ENCODE results near the gene RAPSN.
"Not testable (repeated sequence)": the region's sequence is repeated elsewhere in the genome, so short reads cannot be mapped to it uniquely, and the experiment has no call there.

RAPSN gene

DNA sequence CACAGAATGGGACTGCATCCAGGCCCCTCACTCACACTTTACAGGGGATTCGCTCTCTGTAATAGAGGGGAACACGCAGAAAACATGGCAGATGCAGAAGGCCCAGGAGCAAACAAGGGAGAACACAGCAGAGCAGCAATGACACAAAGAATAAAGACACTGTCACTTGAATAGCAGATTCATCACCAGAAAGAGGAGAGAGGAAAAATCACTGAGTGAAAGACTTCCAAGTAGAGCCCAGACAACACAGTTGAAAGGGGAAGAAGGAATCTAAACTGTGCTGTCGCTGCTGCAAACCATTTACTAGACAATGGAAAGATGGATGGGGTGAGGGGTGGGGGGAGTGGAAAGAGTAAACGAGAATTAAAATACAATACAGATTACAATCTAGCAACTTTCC, 28.8 kb upstream of the RAPSN start:
- H3K36me3 Mint-ChIP-seq = peaks cover 66% of the 10 kb centered on the region
- no peak overlapping the region for H3K27ac Mint-ChIP-seq

DNA sequence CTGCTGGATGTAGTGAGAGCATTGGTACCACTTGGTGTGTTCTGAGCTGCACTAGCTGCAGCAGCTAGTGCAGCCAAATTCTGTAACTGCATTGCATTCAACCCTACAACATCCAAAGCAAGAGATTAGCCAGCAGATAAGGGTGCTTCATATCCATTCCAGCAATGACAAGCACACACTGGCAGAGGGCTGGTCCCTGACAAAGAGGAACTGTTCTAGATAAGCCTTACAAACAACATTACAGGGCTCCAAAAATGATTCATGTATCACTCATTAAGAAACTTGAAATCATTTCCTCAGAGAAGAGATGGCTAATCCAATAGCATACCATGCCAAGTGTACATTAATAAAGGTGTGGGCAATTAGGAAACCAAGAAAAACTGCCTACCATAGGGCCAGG, 28.4 kb upstream of the RAPSN start:
- no peaks in the 10 kb centered on the region for H3K4me1 Mint-ChIP-seq
- H3K9me3 Mint-ChIP-seq = no peaks in the 10 kb centered on the region
- H3K36me3 Mint-ChIP-seq = peaks cover 65% of the 10 kb centered on the region
- no peak overlapping the region for H3K27ac Mint-ChIP-seq
- no peak for DNase-seq
- CTCF ChIA-PET = no interaction called here
- H3K27me3 Mint-ChIP-seq = no peaks in the 10 kb centered on the region
- H3K4me3 Mint-ChIP-seq = no peak overlapping the region

More for the DNA sequence above, 28.8 kb upstream of the RAPSN start:
- no peak for DNase-seq
- CTCF ChIA-PET = no interaction called here
- Mint-ChIP-seq H3K4me3 (no peak overlapping the region), H3K4me1 (no peaks in the 10 kb centered on the region), H3K9me3 (no peaks in the 10 kb centered on the region), H3K27me3 (no peaks in the 10 kb centered on the region)

- Mint-ChIP-seq H3K27ac (no peak overlapping the region), H3K36me3 (peaks cover 54% of the 10 kb centered on the region), H3K9me3 (no peaks in the 10 kb centered on the region), H3K27me3 (no peaks in the 10 kb centered on the region), H3K4me3 (no peak overlapping the region), H3K4me1 (no peaks in the 10 kb centered on the region)
- DNase-seq = no peak
- CTCF ChIA-PET = no interaction called here
Measured at GRCh38 chr11:47470671-47471070, 21.7 kb upstream of the RAPSN start.

GRCh38 chr11:47469361-47470179, 20.6 kb upstream of the RAPSN start:
- Mint-ChIP-seq H3K4me1 (no peaks in the 10 kb centered on the region), H3K36me3 (peaks cover 57% of the 10 kb centered on the region), H3K27ac (no peak overlapping the region), H3K27me3 (no peaks in the 10 kb centered on the region), H3K4me3 (no peak overlapping the region), H3K9me3 (no peaks in the 10 kb centered on the region)
- no peak for DNase-seq
- CTCF ChIA-PET = no interaction called here

DNA sequence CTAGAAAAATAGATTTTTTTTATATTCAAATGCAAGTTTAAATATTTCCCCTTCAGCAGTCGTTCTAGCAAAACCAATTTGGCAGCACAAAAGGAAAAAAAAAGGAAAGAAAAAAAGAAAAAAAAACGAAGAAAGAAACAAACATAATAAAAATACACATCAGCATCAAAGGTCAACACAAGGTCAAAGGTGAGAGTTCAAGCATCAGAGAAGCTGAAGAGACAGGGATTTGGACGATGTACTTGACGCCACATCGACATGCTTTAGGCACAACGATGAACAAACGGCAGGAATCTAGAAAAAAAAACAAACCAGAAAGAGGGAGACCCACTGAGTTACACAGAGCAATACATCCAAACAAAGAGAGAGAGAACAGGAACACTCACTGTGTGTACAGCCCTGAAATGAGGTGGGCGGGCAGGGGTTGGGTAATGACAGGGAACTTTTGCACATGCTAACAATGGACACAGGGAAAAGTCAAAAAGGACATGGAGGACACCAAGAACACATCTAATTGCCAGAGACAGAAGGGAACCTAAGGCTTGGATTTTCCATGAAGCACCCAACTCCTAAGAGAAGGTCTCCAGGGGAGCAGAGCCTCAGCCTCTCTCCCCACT, 19.8 kb upstream of the RAPSN start:
- CTCF ChIA-PET = no interaction called here
- Mint-ChIP-seq H3K27ac (no peak overlapping the region), H3K27me3 (no peaks in the 10 kb centered on the region), H3K9me3 (no peaks in the 10 kb centered on the region), H3K4me3 (no peak overlapping the region), H3K36me3 (peaks cover 50% of the 10 kb centered on the region), H3K4me1 (no peaks in the 10 kb centered on the region)
- DNase-seq = no peak

- no peak overlapping the region for H3K4me3 Mint-ChIP-seq
- CTCF ChIA-PET = interaction anchor here (1.5 kb wide), 1 partner anchor 13 kb away, joined by 3 read pairs; no protein-coding TSS in a partner anchor
- no peaks in the 10 kb centered on the region for H3K27me3 Mint-ChIP-seq
- H3K27ac Mint-ChIP-seq = no peak overlapping the region
- DNase-seq = no peak
- no peaks in the 10 kb centered on the region for H3K9me3 Mint-ChIP-seq
- H3K36me3 Mint-ChIP-seq = peaks cover 41% of the 10 kb centered on the region
- H3K4me1 Mint-ChIP-seq = no peaks in the 10 kb centered on the region
Measured at GRCh38 chr11:47467357-47467756, 18.4 kb upstream of the RAPSN start.

DNA sequence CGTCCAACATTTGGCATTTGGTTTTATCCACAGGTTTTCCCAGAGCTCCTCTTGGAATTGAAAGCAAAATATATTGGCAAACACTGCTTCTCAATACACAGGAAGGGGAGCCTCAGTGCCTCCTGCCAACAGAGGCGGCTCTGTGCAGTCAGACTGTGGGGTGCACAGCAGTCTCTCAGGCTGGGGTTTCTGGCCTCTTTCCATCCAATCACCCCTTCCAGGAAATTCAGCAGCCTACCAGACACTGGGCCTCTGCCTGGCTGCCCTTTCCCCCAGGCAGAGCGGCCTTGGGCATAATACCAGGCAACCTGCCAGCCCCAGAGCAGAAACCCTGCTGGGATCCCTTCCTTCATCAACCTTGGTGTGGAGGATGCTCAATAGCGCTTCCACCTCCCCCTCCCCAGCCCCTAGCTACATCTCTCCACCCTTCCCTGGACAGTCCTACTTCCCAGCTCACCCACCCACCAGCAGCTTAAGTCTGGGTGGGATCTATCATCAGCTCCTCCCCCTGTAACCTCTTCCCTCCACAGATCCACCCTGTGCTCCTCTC, 17.8 kb upstream of the RAPSN start:
- H3K4me1 Mint-ChIP-seq = no peaks in the 10 kb centered on the region
- no peaks in the 10 kb centered on the region for H3K27me3 Mint-ChIP-seq
- no peaks in the 10 kb centered on the region for H3K9me3 Mint-ChIP-seq
- CTCF ChIA-PET = interaction anchor here (1.5 kb wide), 1 partner anchor 13 kb away, joined by 3 read pairs; no protein-coding TSS in a partner anchor
- no peak overlapping the region for H3K4me3 Mint-ChIP-seq
- DNase-seq = no peak
- peak overlapping the region; percentile 3 for H3K27ac Mint-ChIP-seq
- H3K36me3 Mint-ChIP-seq = peaks cover 43% of the 10 kb centered on the region

- H3K4me3 Mint-ChIP-seq = no peak overlapping the region
- no peaks in the 10 kb centered on the region for H3K9me3 Mint-ChIP-seq
- no peak for DNase-seq
- H3K27ac Mint-ChIP-seq = no peak overlapping the region
- no peaks in the 10 kb centered on the region for H3K4me1 Mint-ChIP-seq
- CTCF ChIA-PET = interaction anchor here (1.5 kb wide), 1 partner anchor 12 kb away, joined by 3 read pairs; no protein-coding TSS in a partner anchor
- peaks cover 39% of the 10 kb centered on the region for H3K36me3 Mint-ChIP-seq
- no peaks in the 10 kb centered on the region for H3K27me3 Mint-ChIP-seq
Measured at GRCh38 chr11:47466201-47466600, 17.3 kb upstream of the RAPSN start.

- Mint-ChIP-seq H3K4me3 (no peak overlapping the region), H3K27me3 (no peaks in the 10 kb centered on the region), H3K27ac (no peak overlapping the region), H3K4me1 (no peaks in the 10 kb centered on the region), H3K36me3 (peaks cover 25% of the 10 kb centered on the region), H3K9me3 (no peaks in the 10 kb centered on the region)
- CTCF ChIA-PET = no interaction called here
- DNase-seq = no peak
Measured at GRCh38 chr11:47464483-47464882, 15.5 kb upstream of the RAPSN start.

DNA sequence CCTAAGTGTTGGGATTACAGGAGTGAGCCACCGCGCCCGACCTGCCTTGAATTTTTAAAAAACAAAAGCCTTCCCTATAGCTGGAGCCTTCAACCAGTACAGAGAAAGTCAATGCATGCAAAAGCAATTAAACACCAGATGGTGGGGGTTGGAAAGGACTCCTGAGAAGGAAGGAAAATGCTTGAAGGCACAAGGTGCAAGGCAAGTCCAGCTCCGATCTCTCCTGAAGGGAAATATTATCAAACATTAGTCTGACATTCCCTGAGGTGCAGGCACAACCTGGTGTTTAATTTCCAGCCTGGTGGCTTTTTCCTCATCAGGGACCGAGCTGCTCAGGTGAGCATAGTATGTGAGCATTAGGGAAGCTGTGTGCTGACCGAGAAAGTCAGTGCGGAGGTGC, 12.9 kb upstream of the RAPSN start:
- no peak for DNase-seq
- peaks cover 8% of the 10 kb centered on the region for H3K36me3 Mint-ChIP-seq
- no peaks in the 10 kb centered on the region for H3K9me3 Mint-ChIP-seq
- CTCF ChIA-PET = no interaction called here
- H3K27me3 Mint-ChIP-seq = no peaks in the 10 kb centered on the region
- no peaks in the 10 kb centered on the region for H3K4me1 Mint-ChIP-seq
- H3K4me3 Mint-ChIP-seq = no peak overlapping the region
- H3K27ac Mint-ChIP-seq = peak overlapping the region; percentile 22

DNA sequence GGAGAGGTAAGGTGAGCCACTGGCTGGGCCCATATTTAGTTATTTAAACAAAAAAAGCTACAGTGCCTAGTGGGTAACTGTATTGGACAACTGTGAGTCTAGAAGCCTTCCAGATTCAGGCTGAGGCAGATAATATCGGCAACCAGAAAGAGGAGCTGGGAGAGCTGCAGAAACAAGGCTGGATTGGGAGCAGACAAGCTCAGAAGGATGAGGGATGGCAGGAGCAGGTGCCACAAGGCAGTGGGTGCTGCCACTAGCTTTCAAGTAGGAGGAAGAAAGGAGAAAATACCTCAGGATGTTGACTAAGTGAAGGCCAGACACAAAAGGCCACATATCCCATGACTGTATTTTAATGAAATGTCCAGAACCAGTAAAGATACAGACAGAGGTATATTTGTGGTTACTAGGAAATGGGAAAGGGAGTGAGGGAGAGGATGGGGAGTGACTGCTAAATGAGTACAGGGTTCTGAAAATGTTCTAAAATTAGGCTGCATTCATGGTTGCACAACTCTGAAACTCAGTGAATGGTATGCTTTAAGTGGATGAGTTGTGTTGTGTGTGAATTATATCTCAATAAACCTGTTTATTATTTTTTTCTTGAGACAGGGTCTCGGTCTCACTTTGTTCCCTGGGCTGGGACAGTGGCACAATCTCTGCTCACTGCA, 11.8 kb upstream of the RAPSN start:
- Mint-ChIP-seq H3K27me3 (no peaks in the 10 kb centered on the region), H3K27ac (no peak overlapping the region), H3K36me3 (peaks cover 8% of the 10 kb centered on the region), H3K4me1 (no peaks in the 10 kb centered on the region), H3K9me3 (no peaks in the 10 kb centered on the region), H3K4me3 (no peak overlapping the region)
- no peak for DNase-seq
- CTCF ChIA-PET = no interaction called here

DNA sequence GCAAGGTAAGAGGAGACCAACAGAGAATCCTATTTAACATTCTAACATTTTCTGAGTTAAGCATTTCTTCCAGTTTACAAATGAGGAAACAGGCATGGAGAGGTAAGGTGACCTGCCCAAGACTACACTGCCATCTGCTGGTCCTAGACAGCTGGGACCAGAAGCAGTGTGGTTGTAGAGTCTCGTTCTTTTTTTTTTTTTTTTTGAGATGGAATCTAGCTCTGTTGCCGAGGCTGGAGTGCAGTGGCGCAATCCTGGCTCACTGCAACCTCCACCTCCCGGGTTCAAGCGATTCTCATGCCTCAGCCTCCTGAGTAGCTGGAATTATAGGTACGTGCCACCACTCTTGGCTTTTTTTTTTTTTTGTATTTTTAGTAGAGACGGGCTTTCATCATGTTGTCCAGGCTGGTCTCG, 5.3 kb upstream of the RAPSN start:
- not testable (repeated sequence) for H3K9me3 Mint-ChIP-seq, H3K36me3 Mint-ChIP-seq, H3K4me3 Mint-ChIP-seq, H3K27ac Mint-ChIP-seq, H3K27me3 Mint-ChIP-seq, H3K4me1 Mint-ChIP-seq
- DNase-seq = peak; percentile 83
- CTCF ChIA-PET = interaction anchor here (0.6 to 2.8 kb wide), 11 partner anchors 11 to 310 kb away, joined by 3 to 20 read pairs (median 4); no protein-coding TSS in a partner anchor

DNA sequence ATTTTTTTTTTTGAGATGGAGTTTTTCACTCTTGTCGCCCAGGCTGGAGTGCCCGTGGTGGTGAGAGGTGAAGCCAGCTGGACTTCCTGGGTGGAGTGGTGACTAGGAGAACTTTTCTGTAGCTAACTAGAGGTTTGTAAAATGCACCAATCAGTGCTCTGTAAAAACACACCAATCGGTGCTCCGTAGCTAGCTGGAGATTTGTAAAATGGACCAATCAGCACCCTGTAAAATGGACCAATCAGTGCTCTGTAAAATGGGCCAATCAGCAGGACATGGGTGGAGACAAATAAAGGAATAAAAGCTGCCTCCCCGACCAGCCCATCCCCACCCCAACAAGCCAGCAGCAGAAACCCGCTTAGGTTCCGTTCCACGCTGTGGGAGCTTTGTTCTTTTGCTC, 4.4 kb upstream of the RAPSN start:
- Mint-ChIP-seq H3K27ac (no peak overlapping the region), H3K36me3 (no peaks in the 10 kb centered on the region), H3K4me1 (peaks cover 3% of the 10 kb centered on the region), H3K27me3 (no peaks in the 10 kb centered on the region), H3K4me3 (no peak overlapping the region), H3K9me3 (no peaks in the 10 kb centered on the region)
- CTCF ChIA-PET = interaction anchor here (0.9 to 2.8 kb wide), 7 partner anchors 8 to 194 kb away, joined by 3 to 20 read pairs (median 4); no protein-coding TSS in a partner anchor
- no peak for DNase-seq

GRCh38 chr11:47451990-47452389, 3.1 kb upstream of the RAPSN start:
- H3K4me3 Mint-ChIP-seq = no peak overlapping the region

More at GRCh38 chr11:47451990-47452389, 3.1 kb upstream of the RAPSN start:
- Mint-ChIP-seq H3K27ac (no peak overlapping the region), H3K9me3 (no peaks in the 10 kb centered on the region), H3K4me1 (peaks cover 3% of the 10 kb centered on the region), H3K27me3 (no peaks in the 10 kb centered on the region), H3K36me3 (no peaks in the 10 kb centered on the region)
- CTCF ChIA-PET = no interaction called here
- DNase-seq = no peak
